ENCODE results near the gene PRSS8.
"Not testable (repeated sequence)": the region's sequence is repeated elsewhere in the genome, so short reads cannot be mapped to it uniquely, and the experiment has no call there.

Gene PRSS8

GRCh38 chr16:31107465-31107867 lies 28.1 kb downstream of the PRSS8 start:
- H3K4me3 ChIP-seq (replicated peaks in 1 of 2; ENCODE audit: low read depth in 2 of 2, low read length in 2 of 2): no peak overlapping the region
- DNase-seq (ENCODE audit: low read depth in 2 of 2): no peak
- TF ChIP-seq CTCF (IDR thresholded peaks at IDR 0.05; ENCODE audit: low read depth, low read length): no peak

- no peak for DNase-seq (ENCODE audit: low read depth in 2 of 2)
- H3K4me3 ChIP-seq (replicated peaks in 1 of 2; ENCODE audit: low read depth in 2 of 2, low read length in 2 of 2): no peak overlapping the region
- no peak for TF ChIP-seq CTCF (IDR thresholded peaks at IDR 0.05; ENCODE audit: low read depth, low read length)
Observed at GRCh38 chr16:31106509-31107464, 28.7 kb downstream of the PRSS8 start.

- peak; percentile 82 for TF ChIP-seq CTCF (IDR thresholded peaks at IDR 0.05; ENCODE audit: low read depth, low read length)
- H3K4me3 ChIP-seq (replicated peaks in 1 of 2; ENCODE audit: low read depth in 2 of 2, low read length in 2 of 2): no peak overlapping the region
- DNase-seq (ENCODE audit: low read depth in 2 of 2): peak; percentile 66 to 71
Observed at GRCh38 chr16:31105677-31106213, 29.8 kb downstream of the PRSS8 start.

GRCh38 chr16:31100876-31101641 lies 34.5 kb downstream of the PRSS8 start:
- DNase-seq (ENCODE audit: low read depth in 2 of 2); H3K4me3 ChIP-seq (replicated peaks in 1 of 2; ENCODE audit: low read depth in 2 of 2, low read length in 2 of 2): not testable (repeated sequence)

DNA sequence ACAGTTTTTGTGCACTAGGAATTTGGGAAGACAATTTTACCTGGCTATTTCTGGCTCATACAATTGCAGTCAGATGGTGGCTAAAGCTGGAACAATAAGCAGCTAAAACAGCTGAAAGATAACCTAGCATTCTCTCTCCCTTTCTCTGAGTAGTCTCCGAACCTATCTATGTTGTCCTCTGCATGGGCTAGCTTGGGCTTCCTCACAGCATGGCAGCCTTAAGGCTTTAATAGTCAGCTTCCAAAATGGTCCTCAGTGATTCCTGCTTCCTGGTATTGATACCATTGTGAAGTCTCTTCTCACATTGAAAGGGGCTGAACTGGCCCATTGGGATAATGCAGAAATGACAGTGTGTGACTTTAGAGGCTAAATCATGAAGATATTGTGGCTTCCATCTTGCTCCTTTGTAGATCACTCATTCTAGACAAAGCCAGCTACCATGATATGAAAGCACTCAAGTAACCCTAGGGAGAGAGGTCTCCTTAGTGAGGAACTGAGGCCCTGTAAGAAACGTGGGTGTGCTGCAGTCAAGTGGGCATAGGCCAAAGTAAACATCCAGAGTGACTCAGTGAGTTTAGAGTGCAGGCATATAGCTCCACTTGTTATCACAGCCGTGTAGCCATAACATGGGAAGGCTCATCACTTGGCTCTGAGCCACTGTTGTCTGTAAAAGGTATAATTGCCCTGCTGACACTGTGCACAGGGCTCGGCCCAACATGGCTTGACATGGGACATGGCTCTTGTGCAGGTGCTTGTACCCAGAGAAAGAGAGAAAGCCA lies 35.5 kb downstream of the PRSS8 start:
- no peak for TF ChIP-seq CTCF (IDR thresholded peaks at IDR 0.05; ENCODE audit: low read depth, low read length)
- DNase-seq (ENCODE audit: low read depth in 2 of 2): peak in 1 of 2 donors; percentile 77
- no peak overlapping the region for H3K4me3 ChIP-seq (replicated peaks in 1 of 2; ENCODE audit: low read depth in 2 of 2, low read length in 2 of 2)

- no peak for TF ChIP-seq CTCF (IDR thresholded peaks at IDR 0.05; ENCODE audit: low read depth, low read length)
- peak within 1 kb of the TSS; percentile 75 to 99 for H3K4me3 ChIP-seq (replicated peaks in 1 of 2; ENCODE audit: low read depth in 2 of 2, low read length in 2 of 2)
- peak; percentile 98 to 99 for DNase-seq (ENCODE audit: low read depth in 2 of 2)
Observed at GRCh38 chr16:31094424-31095120, 41.0 kb downstream of the PRSS8 start, which contains the start of gene VKORC1. VKORC1 (minus strand) TSS chr16:31094797; CDS start chr16:31094729, 68 bp downstream.
